Endothelial cell of umbilical vein (primary cell): ENCODE results near the gene SVIL. TPM values are rescaled to one million over a fixed set of nuclear protein-coding genes. Genes with fewer than 3 reads are reported as not detected.

Source experiments
- BruUV-seq: library from RNA; stranded (reverse); fragments of 400-500 nt; replicated peaks from 2 replicates; lab custom pipeline; 2021; lab: Mats Ljungman, UMichigan
- CTCF ChIA-PET: fragments of 300-600, 350-600 bp; sonication (Branson Sonifier 250); formaldehyde crosslinking; loops from one replicate; lab custom pipeline; 2021; ENCODE audit warnings: antibody characterized with exemption, inconsistent platforms; lab: Charles Lee
- POLR2A ChIA-PET: fragments of 300-600, 350-600 bp; sonication (Branson Sonifier 250); formaldehyde crosslinking; loops from one replicate; lab custom pipeline; 2021; ENCODE audit warnings: antibody characterized with exemption, inconsistent platforms; lab: Charles Lee
- DNase-seq: peaks from one replicate; pipeline ENCODE4 v3.0.0-alpha.2; 2011; ENCODE audit warnings: low read depth, low spot score
- FAIRE-seq: peaks from 2 replicates; lab custom pipeline; 2011; peaks lifted over from hg19 to GRCh38; lab: Jason Lieb, UNC
- H2AFZ ChIP-seq: 2 replicates; pipeline ENCODE4 v1.6.0; 2012; ENCODE audit warnings: low read depth, low read length, control low read depth, inconsistent platforms
- H3K27ac ChIP-seq: 2 replicates; pipeline ENCODE4 v1.5.1; 2011; ENCODE audit warnings: low read depth, mild to moderate bottlenecking, control low read depth, low read length, moderate library complexity; ENCODE audit not compliant: insufficient read depth
- H3K27me3 ChIP-seq, 2 experiments: 2 replicates each; pipeline versions ENCODE4 v1.6.0 to v1.6.1; 2011; ENCODE audit warnings: low read length in 2 of 2, mixed read lengths in 1 of 2; ENCODE audit not compliant: control insufficient read depth in 2 of 2, insufficient read depth in 2 of 2
- H3K36me3 ChIP-seq, 2 experiments: 2 replicates in 1 of 2; 3 replicates in 1 of 2; pipeline ENCODE4 v1.5.1; 2011; ENCODE audit warnings: low read length in 2 of 2, mild to moderate bottlenecking in 1 of 2, moderate library complexity in 1 of 2; ENCODE audit not compliant: control insufficient read depth in 2 of 2, insufficient read depth in 2 of 2; ENCODE audit errors: extremely low read depth in 1 of 2
- H3K4me1 ChIP-seq: 3 replicates; pipeline ENCODE4 v1.5.1; 2011; ENCODE audit warnings: mild to moderate bottlenecking, low read length; ENCODE audit not compliant: control insufficient read depth, insufficient read depth; ENCODE audit errors: extremely low read depth
- H3K4me2 ChIP-seq: 2 replicates; pipeline ENCODE4 v1.6.1; 2011; ENCODE audit warnings: low read length, control low read depth, mixed read lengths; ENCODE audit not compliant: insufficient read depth
- H3K4me3 ChIP-seq, 3 experiments: fragments of 200-600 bp in 1 of 3; sonication (generic), shearing (Covaris generic) in 1 of 3; replicated peaks in 1 of 3; 2 replicates each; pipeline ENCODE4 v1.5.1; 2011 to 2016; ENCODE audit warnings: control low read depth in 3 of 3, low read length in 3 of 3, mild to moderate bottlenecking in 2 of 3, inconsistent platforms in 1 of 3, low read depth in 1 of 3, moderate library complexity in 1 of 3; ENCODE audit not compliant: insufficient read depth in 1 of 3
- H3K79me2 ChIP-seq: 2 replicates; pipeline ENCODE4 v1.6.0; 2012; ENCODE audit warnings: low read length, inconsistent platforms; ENCODE audit not compliant: control insufficient read depth, insufficient read depth
- H3K9ac ChIP-seq: replicated peaks from 2 replicates; pipeline ENCODE3; 2011; ENCODE audit warnings: low read length, control low read depth; ENCODE audit not compliant: insufficient read depth; ENCODE audit errors: extremely low read depth
- H3K9me1 ChIP-seq: replicated peaks from 3 replicates; pipeline ENCODE4 v1.6.0; 2011; ENCODE audit warnings: mild to moderate bottlenecking, low read length; ENCODE audit not compliant: control insufficient read depth, insufficient read depth; ENCODE audit errors: extremely low read depth
- H3K9me3 ChIP-seq: replicated peaks from 2 replicates; pipeline ENCODE4 v1.5.1; 2012; ENCODE audit warnings: low read length, inconsistent platforms; ENCODE audit not compliant: control insufficient read depth, insufficient read depth
- H4K20me1 ChIP-seq: replicated peaks from 2 replicates; pipeline ENCODE3; 2011; ENCODE audit warnings: mild to moderate bottlenecking, low read length; ENCODE audit not compliant: control insufficient read depth, insufficient read depth; ENCODE audit errors: extremely low read depth
- CTCF ChIP-seq, 2 donors: IDR thresholded peaks; 1 replicate in 1 of 2; 2 replicates in 1 of 2; pipeline ENCODE4 v1.5.1; 2011; ENCODE audit warnings: low read length in 2 of 2, mild to moderate bottlenecking in 2 of 2, moderate library complexity in 2 of 2, control low read depth in 1 of 2, inconsistent platforms in 1 of 2, low read depth in 1 of 2; ENCODE audit not compliant: insufficient read depth in 1 of 2; ENCODE audit errors: extremely low read depth in 1 of 2
- EZH2 ChIP-seq: IDR thresholded peaks from 2 replicates; pipeline ENCODE4 v1.6.1; 2012; ENCODE audit warnings: borderline replicate concordance, low read depth, mild to moderate bottlenecking, moderate library complexity, low read length, inconsistent platforms; ENCODE audit not compliant: severe bottlenecking
- FOS ChIP-seq: IDR thresholded peaks from 2 replicates; pipeline ENCODE4 v1.6.1; 2011; ENCODE audit warnings: mild to moderate bottlenecking, low read length, moderate library complexity, borderline replicate concordance; ENCODE audit not compliant: insufficient read depth
- GATA2 ChIP-seq: IDR thresholded peaks from 2 replicates; pipeline ENCODE4 v1.7.0; 2011; ENCODE audit warnings: low read depth, mild to moderate bottlenecking, moderate library complexity, mixed read lengths, low read length; ENCODE audit not compliant: insufficient read length, insufficient read depth
- JUN ChIP-seq: IDR thresholded peaks from 2 replicates; pipeline ENCODE4 v1.6.1; 2011; ENCODE audit warnings: borderline replicate concordance, low read depth; ENCODE audit not compliant: insufficient read length, insufficient read depth
- MAX ChIP-seq: IDR thresholded peaks from 2 replicates; pipeline ENCODE4 v1.6.1; 2011; ENCODE audit not compliant: insufficient read depth, insufficient read length
- MYC ChIP-seq: IDR thresholded peaks from one replicate; pipeline ENCODE4 v1.6.1; 2011; ENCODE audit warnings: mild to moderate bottlenecking, low read depth, low read length
- POLR2A ChIP-seq: IDR thresholded peaks from 2 replicates; pipeline ENCODE4 v1.6.1; 2012; ENCODE audit warnings: low read depth, mild to moderate bottlenecking, control low read depth, low read length
- dilution Hi-C: fragments of 300-500 bp; cut with MboI; formaldehyde crosslinking; loops from one replicate; pipeline ENCODE4 v1.15.0; 2019; ENCODE audit warnings: low sequenced_read_pairs; ENCODE audit not compliant: extremely low pct_ligation_motif_present
- intact Hi-C: fragments of 100-400 bp; cut with micrococcal nuclease; formaldehyde crosslinking; loops from one replicate; pipeline ENCODE4 v1.10.0; 2022
- polyA plus RNA-seq, 4 experiments: library from polyadenylated mRNA; depleted of rRNA in 3 of 4; stranded (reverse) in 3 of 4; unstranded in 1 of 4; fragments of >200 nt; gene quantifications; 2 replicates each; pipeline versions ENCODE4 v1.2.1 to v1.2.3, GENCODE V29; 2011 to 2012; ENCODE audit warnings: missing spikeins in 1 of 4
- total RNA-seq: library from RNA; stranded (reverse); gene quantifications from 2 replicates; pipeline ENCODE4 v1.2.3, GENCODE V29; 2021

The SVIL gene
- total and polyA plus RNA-seq, 2 donors (not counting 3 experiments of a cell fraction or from before 2014, with no cell fraction given), result 22.6 to 70.7 TPM

- ChIA-PET CTCF (interaction anchor here (1.0 to 2.3 kb wide), 5 partner anchors 12 to 42 kb away, joined by 3 to 9 read pairs (median 8); no protein-coding TSS in a partner anchor), POLR2A (no interaction called here)
- FAIRE-seq (no peak), DNase-seq (no peak)
- peak overlapping the region; percentile 28 for H3K27ac ChIP-seq
- no peak for TF ChIP-seq FOS
- no peak for TF ChIP-seq GATA2
- no peak for TF ChIP-seq CTCF (IDR thresholded peaks at IDR 0.05; ENCODE audit: extremely low read depth in 1 of 2, insufficient read depth in 1 of 2, low read depth in 1 of 2, low read length in 2 of 2)
- no peak for TF ChIP-seq JUN
- no peak for TF ChIP-seq EZH2
- TF ChIP-seq POLR2A, result no peak
- TF ChIP-seq MYC, result no peak
- no peak for TF ChIP-seq MAX
- no peak overlapping the region for H3K9ac ChIP-seq
- H3K9me1 ChIP-seq, result no peaks in the 10 kb centered on the region
- H3K36me3 ChIP-seq, result peaks cover 3 to 26% of the 10 kb centered on the region in 2 experiments
- no peak overlapping the region for H3K4me3 ChIP-seq
- dilution Hi-C loops, result no loop called here
- H3K79me2 ChIP-seq, result no peaks in the 10 kb centered on the region
- H3K9me3 ChIP-seq, result no peaks in the 10 kb centered on the region
- BruUV-seq, result no TSS peak
- H3K4me1 ChIP-seq, result peaks cover 10% of the 10 kb centered on the region
- no peaks in the 10 kb centered on the region for H4K20me1 ChIP-seq
- no peak overlapping the region for H2AFZ ChIP-seq
- peak overlapping the region; percentile 28 for H3K4me2 ChIP-seq
- intact Hi-C loops, result loop anchor here (10.0 kb wide), 1 partner anchor 180 kb away; no protein-coding TSS in a partner anchor
- no peaks in the 10 kb centered on the region for H3K27me3 ChIP-seq
Measured at GRCh38 chr10:29555091-29555745, 79.6 kb downstream of the SVIL start.
